Rectal smooth muscle tissue (tissue), 1 donor: ENCODE measurements around the gene MRNIP.

ENCODE experiments used
- H3K27ac ChIP-seq: one replicate; pipeline ENCODE4 v1.7.0; 2013; ENCODE audit warnings: low read depth, low read length, inconsistent platforms
- H3K27me3 ChIP-seq: one replicate; pipeline ENCODE4 v1.7.0; 2013; ENCODE audit warnings: low read length; ENCODE audit not compliant: control insufficient read depth, insufficient read depth
- H3K36me3 ChIP-seq: one replicate; pipeline ENCODE4 v1.7.0; 2013; ENCODE audit warnings: low read length; ENCODE audit not compliant: control insufficient read depth, insufficient read depth
- H3K4me1 ChIP-seq: one replicate; pipeline ENCODE4 v1.7.0; 2013; ENCODE audit warnings: low read length; ENCODE audit not compliant: control insufficient read depth, insufficient read depth
- H3K4me3 ChIP-seq: one replicate; pipeline ENCODE4 v1.7.0; 2013; ENCODE audit warnings: low read length
- H3K9ac ChIP-seq: one replicate; pipeline ENCODE4 v1.7.0; 2013; ENCODE audit warnings: low read length

MRNIP gene

GRCh38 chr5:179895861-179896260 is 37.2 kb upstream of the MRNIP start:
- peaks cover 48% of the 10 kb centered on the region for H3K36me3 ChIP-seq
- H3K27me3 ChIP-seq: no peaks in the 10 kb centered on the region
- H3K9ac ChIP-seq: no peak overlapping the region
- no peak overlapping the region for H3K27ac ChIP-seq
- H3K4me1 ChIP-seq: no peaks in the 10 kb centered on the region
- H3K4me3 ChIP-seq: no peak overlapping the region

- Histone ChIP-seq H3K36me3 (peaks cover 50% of the 10 kb centered on the region), H3K27me3 (no peaks in the 10 kb centered on the region), H3K27ac (no peak overlapping the region), H3K4me1 (no peaks in the 10 kb centered on the region), H3K4me3 (no peak overlapping the region), H3K9ac (no peak overlapping the region)
Observed at GRCh38 chr5:179893958-179894895, 35.6 kb upstream of the MRNIP start.

GRCh38 chr5:179893076-179893957 is 34.7 kb upstream of the MRNIP start:
- H3K27ac ChIP-seq: no peak overlapping the region
- peaks cover 48% of the 10 kb centered on the region for H3K36me3 ChIP-seq
- H3K9ac ChIP-seq: no peak overlapping the region
- no peaks in the 10 kb centered on the region for H3K27me3 ChIP-seq
- no peak overlapping the region for H3K4me3 ChIP-seq
- H3K4me1 ChIP-seq: no peaks in the 10 kb centered on the region

GRCh38 chr5:179892255-179892654 is 33.6 kb upstream of the MRNIP start:
- H3K27me3 ChIP-seq: no peaks in the 10 kb centered on the region
- peaks cover 53% of the 10 kb centered on the region for H3K36me3 ChIP-seq
- no peak overlapping the region for H3K27ac ChIP-seq
- H3K9ac ChIP-seq: no peak overlapping the region
- no peak overlapping the region for H3K4me3 ChIP-seq
- no peaks in the 10 kb centered on the region for H3K4me1 ChIP-seq

- Histone ChIP-seq H3K4me3 (no peak overlapping the region), H3K4me1 (no peaks in the 10 kb centered on the region), H3K27ac (no peak overlapping the region), H3K27me3 (no peaks in the 10 kb centered on the region), H3K9ac (no peak overlapping the region), H3K36me3 (peaks cover 53% of the 10 kb centered on the region)
Observed at GRCh38 chr5:179890751-179891682, 32.4 kb upstream of the MRNIP start.

- Histone ChIP-seq H3K27me3 (no peaks in the 10 kb centered on the region), H3K4me3 (no peak overlapping the region), H3K4me1 (no peaks in the 10 kb centered on the region), H3K9ac (no peak overlapping the region), H3K27ac (no peak overlapping the region), H3K36me3 (peaks cover 50% of the 10 kb centered on the region)
Observed at GRCh38 chr5:179889885-179890284, 31.3 kb upstream of the MRNIP start.

GRCh38 chr5:179887802-179888201 is 29.2 kb upstream of the MRNIP start:
- Histone ChIP-seq H3K27ac (no peak overlapping the region), H3K4me1 (no peaks in the 10 kb centered on the region), H3K9ac (no peak overlapping the region), H3K27me3 (no peaks in the 10 kb centered on the region), H3K4me3 (no peak overlapping the region), H3K36me3 (peaks cover 50% of the 10 kb centered on the region)

GRCh38 chr5:179887095-179887494 is 28.5 kb upstream of the MRNIP start:
- peaks cover 47% of the 10 kb centered on the region for H3K36me3 ChIP-seq
- H3K4me1 ChIP-seq: no peaks in the 10 kb centered on the region
- H3K9ac ChIP-seq: no peak overlapping the region
- H3K4me3 ChIP-seq: no peak overlapping the region
- H3K27me3 ChIP-seq: no peaks in the 10 kb centered on the region
- no peak overlapping the region for H3K27ac ChIP-seq

GRCh38 chr5:179886190-179886911 is 27.7 kb upstream of the MRNIP start:
- no peaks in the 10 kb centered on the region for H3K4me1 ChIP-seq
- H3K36me3 ChIP-seq: peaks cover 41% of the 10 kb centered on the region
- H3K27me3 ChIP-seq: no peaks in the 10 kb centered on the region
- H3K4me3 ChIP-seq: no peak overlapping the region
- no peak overlapping the region for H3K27ac ChIP-seq
- no peak overlapping the region for H3K9ac ChIP-seq

GRCh38 chr5:179885491-179886090 is 27.0 kb upstream of the MRNIP start:
- Histone ChIP-seq H3K4me3 (no peak overlapping the region), H3K27me3 (no peaks in the 10 kb centered on the region), H3K4me1 (no peaks in the 10 kb centered on the region), H3K36me3 (peaks cover 34% of the 10 kb centered on the region), H3K27ac (no peak overlapping the region), H3K9ac (no peak overlapping the region)

- no peaks in the 10 kb centered on the region for H3K27me3 ChIP-seq
- H3K36me3 ChIP-seq: peaks cover 25% of the 10 kb centered on the region
- no peak overlapping the region for H3K27ac ChIP-seq
- no peak overlapping the region for H3K4me3 ChIP-seq
- H3K9ac ChIP-seq: no peak overlapping the region
- H3K4me1 ChIP-seq: no peaks in the 10 kb centered on the region
Observed at GRCh38 chr5:179883163-179883562, 24.5 kb upstream of the MRNIP start.
